SK-N-MC (cell line): ENCODE data around the gene TMEM192.

Experiments used
- EZH2 ChIP-seq: fragments of 200-600 bp; sonication (generic); IDR thresholded peaks from one replicate; pipeline ENCODE4 v1.6.1; 2017; ENCODE audit warnings: antibody characterized with exemption
- FOXP2 ChIP-seq: optimal IDR thresholded peaks from 2 replicates; pipeline ENCODE3; 2011; ENCODE audit warnings: mild to moderate bottlenecking, moderate library complexity; ENCODE audit not compliant: insufficient read depth; ENCODE audit errors: extremely low read length, control extremely low read depth
- POLR2AphosphoS5 ChIP-seq: IDR thresholded peaks from 2 replicates; pipeline ENCODE4 v1.6.1; 2012; ENCODE audit warnings: mild to moderate bottlenecking, low read depth, low read length, borderline replicate concordance

DNA sequence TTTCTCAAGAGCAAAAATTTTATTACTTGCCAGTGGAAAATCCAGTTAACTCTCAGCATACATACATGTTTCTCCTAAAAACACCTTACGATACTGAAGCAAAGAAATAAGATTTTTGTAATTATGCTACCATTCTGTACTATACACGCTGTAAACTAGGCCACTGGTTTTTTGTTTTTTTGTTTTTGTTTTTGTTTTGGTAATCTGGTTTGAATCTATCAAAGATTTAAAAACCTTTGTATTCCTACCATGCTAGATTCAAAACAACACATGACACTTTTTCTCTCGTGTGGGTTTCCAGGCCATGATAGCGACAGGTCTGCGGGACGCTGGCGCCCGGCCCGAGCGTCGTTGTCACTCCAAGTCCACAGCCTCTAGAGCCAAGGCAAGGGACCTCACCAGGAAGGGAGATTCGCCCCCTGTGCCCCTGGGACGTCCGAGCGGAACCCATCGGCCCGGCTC, 723 bp downstream of the TMEM192 start:
- TF ChIP-seq EZH2, result no peak
- no peak for TF ChIP-seq POLR2AphosphoS5
- TF ChIP-seq FOXP2, result no peak
